Stimulated activated CD4-positive, alpha-beta T cell treated with anti-CD3 and anti-CD28 coated beads, TNF-alpha, amount 100 ng/mL, for 4 hours (primary cell): ENCODE data around the gene HACD4.
"Not testable (repeated sequence)": the region's sequence is repeated elsewhere in the genome, so short reads cannot be mapped to it uniquely, and the experiment has no call there.

ENCODE experiments used
- DNase-seq, 3 experiments: peaks; one replicate each; pipeline ENCODE4 v3.0.0-alpha.2; 2020; ENCODE audit warnings: low read depth in 3 of 3

HACD4 gene

DNA sequence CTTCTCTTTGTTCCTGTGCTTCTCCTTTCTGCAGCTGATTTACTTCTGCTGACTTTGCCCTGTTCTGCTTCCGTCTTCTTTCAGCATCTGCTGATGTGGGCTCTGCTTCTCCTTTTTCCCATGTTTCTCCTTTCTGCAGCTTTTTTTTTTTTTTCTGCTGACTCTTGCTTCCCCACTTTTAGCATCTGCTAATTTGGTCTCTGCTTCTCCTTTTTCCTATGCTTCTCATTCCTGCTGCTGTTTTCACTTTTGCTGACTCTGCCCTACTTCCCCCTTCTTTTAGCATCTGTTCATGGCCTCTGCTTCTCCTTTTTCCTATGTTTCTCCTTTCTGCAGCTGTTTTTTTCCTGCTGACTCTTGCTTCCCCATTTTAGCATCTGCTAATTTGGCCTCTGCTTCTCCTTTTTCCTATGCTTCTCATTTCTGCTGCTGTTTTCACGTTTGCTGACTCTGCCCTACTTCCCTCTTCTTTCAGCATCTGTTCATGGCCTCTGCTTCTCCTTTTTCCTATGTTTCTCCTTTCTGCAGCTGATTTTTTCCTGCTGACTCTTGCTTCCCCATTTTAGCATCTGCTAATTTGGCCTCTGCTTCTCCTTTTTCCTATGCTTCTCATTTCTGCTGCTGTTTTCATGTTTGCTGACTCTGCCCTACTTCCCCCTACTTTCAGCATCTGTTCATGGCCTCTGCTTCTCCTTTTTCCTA lies 58.0 kb downstream of the HACD4 start:
- not testable (repeated sequence) for DNase-seq

DNA sequence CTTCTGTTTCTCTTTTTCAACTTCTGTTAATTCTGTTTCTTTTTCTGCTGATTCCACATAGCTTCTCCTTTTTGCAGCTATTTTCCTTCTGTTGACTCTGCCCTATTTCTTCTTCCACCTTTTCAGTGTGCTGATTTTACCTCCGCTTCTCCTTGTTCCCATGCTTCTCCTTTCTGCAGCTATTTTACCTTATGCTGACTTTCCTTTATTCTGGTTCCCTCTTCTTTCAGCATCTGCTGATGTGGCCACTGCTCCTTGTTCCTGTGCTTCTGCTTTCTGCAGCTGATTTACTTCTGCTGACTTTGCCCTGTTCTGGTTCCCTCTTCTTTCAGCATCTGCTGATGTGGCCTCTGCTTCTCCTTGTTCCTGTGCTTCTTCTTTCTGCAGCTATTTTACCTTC lies 58.8 kb downstream of the HACD4 start:
- no peak for DNase-seq

DNA sequence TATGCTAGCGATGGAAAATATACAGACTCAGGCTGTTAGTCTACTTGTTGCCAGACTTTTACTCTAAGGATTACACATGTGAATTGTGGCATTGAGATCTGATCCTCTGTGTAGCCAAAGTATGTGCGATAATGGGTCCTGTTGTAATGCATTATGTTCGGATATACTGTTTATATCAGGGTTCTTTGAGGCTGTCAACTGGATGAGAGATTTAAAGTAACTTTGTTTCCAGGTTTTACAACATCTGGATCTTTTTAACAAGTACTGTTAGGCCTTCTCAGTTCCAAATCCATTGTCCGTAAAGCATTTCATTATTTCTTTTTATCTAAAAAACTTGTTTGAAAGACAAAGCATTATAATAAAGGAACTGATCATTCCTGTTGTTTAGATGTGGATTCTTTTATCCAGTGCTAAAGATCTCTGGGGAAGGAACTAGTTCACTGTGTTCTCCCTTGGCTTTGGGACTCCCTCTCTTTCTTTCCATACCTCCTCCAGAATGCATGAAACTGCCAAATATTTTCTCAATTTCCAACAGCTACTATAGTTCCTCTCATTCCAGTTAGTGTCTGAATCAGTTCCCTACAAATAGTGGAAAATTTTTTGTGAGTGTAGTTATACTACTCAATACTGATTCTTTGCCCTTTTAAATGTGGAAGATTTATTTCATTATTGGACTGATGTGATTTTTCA lies 68.8 kb downstream of the HACD4 start:
- DNase-seq: no peak

DNA sequence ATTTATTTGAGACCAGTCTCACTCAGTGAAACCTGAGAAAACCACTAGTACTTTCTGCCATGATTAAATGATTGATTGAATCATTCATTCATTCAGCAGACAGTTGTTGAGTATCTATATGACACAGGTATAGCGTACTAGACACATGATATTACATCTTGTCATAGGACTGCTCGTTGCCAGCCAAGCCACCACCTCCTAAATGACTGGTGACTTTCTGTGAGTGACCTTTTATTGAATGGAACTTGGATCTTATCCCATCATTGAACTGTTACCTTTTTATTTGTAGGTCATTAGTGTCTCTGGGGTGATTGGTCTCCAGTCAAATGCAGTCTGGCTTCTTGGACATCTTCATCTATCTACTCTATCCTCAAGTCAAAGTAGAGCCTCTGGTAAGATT lies 80.7 kb downstream of the HACD4 start:
- no peak for DNase-seq
